Astrocyte of the cerebellum (primary cell): ENCODE data around the gene PIGP.
"Not testable (repeated sequence)": the region's sequence is repeated elsewhere in the genome, so short reads cannot be mapped to it uniquely, and the experiment has no call there.

Experiments
- DNase-seq: peaks from one replicate; pipeline ENCODE4 v3.0.0-alpha.2; 2011; ENCODE audit warnings: low read depth
- H3K4me3 ChIP-seq: 2 replicates; pipeline ENCODE4 v1.5.1; 2011; ENCODE audit warnings: mild to moderate bottlenecking, low read depth, low read length, moderate library complexity
- in situ Hi-C: cut with HindIII; loops from 2 replicates; pipeline ENCODE4 v1.10.0; 2017; ENCODE audit warnings: low sequenced_read_pairs
- TF ChIP-seq, protein P1 (sequence below): IDR thresholded peaks from 2 replicates; pipeline ENCODE4 v1.5.1; 2012; ENCODE audit warnings: low read length, low read depth, moderate library complexity, mild to moderate bottlenecking; ENCODE audit errors: missing control alignments

PIGP gene

DNA sequence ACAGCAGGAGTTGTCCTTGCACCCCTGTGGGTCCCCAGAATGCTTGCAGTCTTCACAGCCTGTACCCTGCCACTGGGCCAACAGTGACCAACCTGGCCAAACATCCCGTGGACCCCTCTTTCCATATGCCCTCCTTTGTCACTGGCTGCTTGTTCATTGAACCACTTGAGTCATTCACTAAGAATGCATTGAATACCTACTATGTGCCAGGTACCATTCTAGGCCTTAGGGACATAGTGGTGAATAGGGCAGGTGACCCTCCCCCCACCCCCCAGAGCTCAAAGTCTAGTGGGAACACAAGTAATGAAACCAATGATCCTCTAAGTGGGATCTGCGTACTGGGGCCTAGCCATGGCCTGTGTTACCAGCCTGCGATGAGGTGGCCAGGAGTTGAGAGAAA is 28.2 kb downstream of the PIGP start:
- DNase-seq = no peak
- in situ Hi-C loops = no loop called here
- no peak overlapping the region for H3K4me3 ChIP-seq
- TF ChIP-seq, protein P1, sequence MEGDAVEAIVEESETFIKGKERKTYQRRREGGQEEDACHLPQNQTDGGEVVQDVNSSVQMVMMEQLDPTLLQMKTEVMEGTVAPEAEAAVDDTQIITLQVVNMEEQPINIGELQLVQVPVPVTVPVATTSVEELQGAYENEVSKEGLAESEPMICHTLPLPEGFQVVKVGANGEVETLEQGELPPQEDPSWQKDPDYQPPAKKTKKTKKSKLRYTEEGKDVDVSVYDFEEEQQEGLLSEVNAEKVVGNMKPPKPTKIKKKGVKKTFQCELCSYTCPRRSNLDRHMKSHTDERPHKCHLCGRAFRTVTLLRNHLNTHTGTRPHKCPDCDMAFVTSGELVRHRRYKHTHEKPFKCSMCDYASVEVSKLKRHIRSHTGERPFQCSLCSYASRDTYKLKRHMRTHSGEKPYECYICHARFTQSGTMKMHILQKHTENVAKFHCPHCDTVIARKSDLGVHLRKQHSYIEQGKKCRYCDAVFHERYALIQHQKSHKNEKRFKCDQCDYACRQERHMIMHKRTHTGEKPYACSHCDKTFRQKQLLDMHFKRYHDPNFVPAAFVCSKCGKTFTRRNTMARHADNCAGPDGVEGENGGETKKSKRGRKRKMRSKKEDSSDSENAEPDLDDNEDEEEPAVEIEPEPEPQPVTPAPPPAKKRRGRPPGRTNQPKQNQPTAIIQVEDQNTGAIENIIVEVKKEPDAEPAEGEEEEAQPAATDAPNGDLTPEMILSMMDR = no peak

DNA sequence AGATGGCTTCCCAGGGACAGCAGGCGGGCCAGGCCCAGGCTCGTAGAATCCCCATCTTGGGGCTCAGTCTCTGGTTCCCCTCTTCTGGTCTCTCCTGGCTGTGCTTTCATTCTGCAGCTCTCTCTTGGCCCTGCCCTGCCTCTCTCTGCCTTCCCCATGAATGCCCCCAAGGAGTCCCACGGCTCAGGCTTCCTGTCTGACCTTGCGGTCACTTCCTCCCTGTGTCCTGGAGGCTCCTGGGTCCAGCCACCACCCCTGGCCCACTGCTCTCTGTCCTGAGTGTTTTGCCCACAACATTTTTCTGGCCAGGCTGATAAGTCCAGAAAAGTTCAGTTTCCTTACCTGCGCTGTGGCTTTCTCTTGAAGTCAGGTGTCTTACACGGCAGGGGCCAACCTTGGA is 29.1 kb downstream of the PIGP start:
- TF ChIP-seq, protein P1 = no peak
- H3K4me3 ChIP-seq = no peak overlapping the region
- DNase-seq = no peak
- in situ Hi-C loops = no loop called here

DNA sequence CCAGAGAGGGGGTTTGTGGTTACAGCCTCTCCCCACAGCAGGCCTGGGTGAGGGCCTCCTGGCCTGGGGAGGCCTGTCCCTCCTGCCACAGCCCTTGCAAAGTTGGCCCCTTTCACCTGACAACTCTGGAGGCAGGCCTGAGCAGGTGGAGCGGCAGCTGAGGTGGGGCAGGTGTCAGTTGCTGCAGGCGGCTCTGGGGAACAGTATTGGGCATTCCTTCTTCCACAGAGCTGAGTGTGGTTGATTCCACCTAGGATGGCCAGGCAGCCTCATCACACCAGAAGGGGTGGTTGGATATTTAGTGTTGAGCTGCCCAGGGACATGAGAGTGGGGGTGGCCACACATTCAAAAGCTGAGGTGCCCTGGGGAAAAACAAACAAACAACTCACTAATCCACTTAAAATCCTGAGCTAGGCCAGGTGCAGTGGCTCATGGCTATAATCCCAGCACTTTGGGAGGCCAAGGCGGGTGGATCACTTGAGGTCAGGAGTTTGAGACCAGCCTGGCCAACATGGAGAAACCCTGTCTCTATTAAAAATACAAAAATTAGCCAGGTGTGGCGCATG is 31.1 kb downstream of the PIGP start:
- no peak for DNase-seq
- H3K4me3 ChIP-seq = no peak overlapping the region
- in situ Hi-C loops = no loop called here
- TF ChIP-seq, protein P1 = no peak

DNA sequence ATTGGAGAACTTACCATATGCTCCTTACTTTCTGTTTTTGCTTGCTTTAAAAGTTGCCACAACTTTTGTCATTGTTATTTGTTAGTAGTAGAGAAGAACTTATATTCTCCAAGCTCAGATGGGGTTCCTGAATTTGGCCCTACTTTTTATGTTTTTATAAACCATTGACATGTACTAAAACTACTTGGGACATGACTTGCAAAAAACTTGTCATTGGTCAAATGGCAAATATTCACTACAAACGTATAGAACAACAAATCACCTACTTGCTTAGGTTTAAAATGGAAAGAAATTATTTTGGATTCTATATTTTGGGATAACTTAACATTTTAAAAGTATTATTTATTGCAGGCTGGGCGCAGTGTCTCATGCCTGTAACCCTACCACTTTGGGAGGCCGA is 32.7 kb downstream of the PIGP start:
- in situ Hi-C loops = no loop called here
- no peak overlapping the region for H3K4me3 ChIP-seq
- TF ChIP-seq, protein P1 = no peak
- no peak for DNase-seq

DNA sequence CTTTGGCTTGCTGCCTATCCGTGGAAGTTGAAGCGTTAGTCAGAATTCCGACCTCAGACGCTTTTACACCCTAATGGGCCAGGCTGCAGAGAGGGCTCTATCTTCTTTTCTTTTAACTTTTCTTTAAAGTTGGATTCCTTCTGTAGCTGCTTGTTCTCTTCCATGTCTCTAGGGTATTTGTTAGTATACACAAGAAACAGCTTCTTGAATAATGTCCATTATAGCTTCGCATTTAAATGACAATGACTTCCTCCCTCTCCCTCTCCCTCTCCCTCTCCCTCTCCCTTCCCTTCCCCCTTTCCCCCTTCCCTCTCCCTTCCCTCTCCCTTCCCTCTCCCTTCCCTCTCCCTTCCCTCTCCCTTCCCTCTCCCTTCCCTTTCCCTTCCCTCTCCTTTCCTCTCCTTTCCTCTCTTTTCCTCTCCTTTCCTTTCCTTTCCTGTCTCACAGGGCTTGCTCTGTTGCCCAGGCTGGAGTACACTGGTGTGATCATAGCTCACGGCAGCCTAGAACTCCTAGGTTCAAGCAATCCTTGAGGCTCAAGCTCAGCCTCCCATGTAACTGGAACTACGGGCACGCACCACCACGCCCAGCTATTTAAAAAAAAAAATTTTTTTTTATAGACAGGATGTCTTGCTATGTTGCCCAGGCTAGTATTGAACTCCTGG is 33.3 kb downstream of the PIGP start:
- in situ Hi-C loops = no loop called here
- TF ChIP-seq, protein P1 = no peak
- no peak for DNase-seq
- no peak overlapping the region for H3K4me3 ChIP-seq

DNA sequence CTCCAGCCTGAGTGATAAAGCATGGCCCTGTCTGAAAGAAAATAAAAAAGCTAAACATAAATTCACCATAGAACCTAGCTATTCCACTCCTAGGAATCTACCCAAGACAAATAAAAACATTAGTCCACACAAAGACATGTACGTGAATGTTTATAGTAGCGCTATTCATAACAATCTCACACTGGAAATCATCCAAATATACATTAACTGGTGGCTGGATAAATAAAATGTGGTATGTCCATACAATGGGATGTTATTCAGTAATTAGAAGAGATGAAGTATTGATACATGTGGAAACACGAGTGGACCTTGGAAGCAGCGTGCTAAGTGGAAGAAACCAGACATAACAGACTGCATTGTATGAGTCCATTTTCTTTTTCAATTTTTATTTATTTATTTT is 36.7 kb downstream of the PIGP start:
- in situ Hi-C loops = no loop called here
- TF ChIP-seq, protein P1 = no peak
- no peak for DNase-seq
- H3K4me3 ChIP-seq = no peak overlapping the region

DNA sequence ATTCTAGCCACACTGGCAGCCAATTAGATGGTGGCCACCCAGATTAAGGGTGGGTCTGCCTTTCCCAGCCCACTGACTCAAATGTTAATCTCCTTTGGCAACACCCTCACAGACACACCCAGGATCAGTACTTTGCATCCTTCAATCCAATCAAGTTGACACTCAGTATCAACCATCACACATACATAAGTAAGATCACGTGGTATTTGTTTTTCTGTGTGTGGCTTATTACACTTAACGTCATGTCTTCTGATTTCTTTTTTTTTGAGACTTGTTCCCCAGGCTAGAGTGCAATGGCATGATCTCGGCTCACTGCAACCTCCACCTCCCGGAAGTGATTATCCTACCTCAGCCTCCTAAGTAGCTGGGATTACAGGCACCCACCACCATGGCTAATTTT is 38.5 kb downstream of the PIGP start:
- H3K4me3 ChIP-seq, in situ Hi-C loops: not testable (repeated sequence)

More for the DNA sequence above, 38.5 kb downstream of the PIGP start:
- not testable (repeated sequence) for DNase-seq
